GM12878 (cell line): Measurements from ENCODE around the gene STARD13. TPM values are rescaled to one million over a fixed set of nuclear protein-coding genes. Genes with fewer than 3 reads are reported as not detected.

Source experiments
- CEBPB ChIP-seq, 2 experiments: fragments of 150-350 bp in 1 of 2; IDR thresholded peaks; 2 replicates each; pipeline ENCODE4 v1.6.1; 2012 to 2014; ENCODE audit warnings: low read depth in 2 of 2, low read length in 2 of 2, borderline replicate concordance in 1 of 2, inconsistent platforms in 1 of 2
- EP300 ChIP-seq, 2 experiments: fragments of 150-350 bp in 1 of 2; IDR thresholded peaks; 2 replicates each; pipeline ENCODE4 v1.6.1; 2011 to 2012; ENCODE audit warnings: low read depth in 2 of 2, low read length in 2 of 2, borderline replicate concordance in 1 of 2, improper control_type of control experiment in 1 of 2, inconsistent platforms in 1 of 2; ENCODE audit not compliant: control insufficient read depth in 1 of 2
- HDGF ChIP-seq: fragments of 450-650 bp; IDR thresholded peaks from 2 replicates; pipeline ENCODE4 v1.6.1; 2016; ENCODE audit warnings: antibody characterized with exemption
- NFYB ChIP-seq: IDR thresholded peaks from 2 replicates; pipeline ENCODE4 v1.6.1; 2011; ENCODE audit warnings: low read depth, mild to moderate bottlenecking, low read length, improper control_type of control experiment, moderate library complexity; ENCODE audit not compliant: insufficient read depth
- POLR2AphosphoS5 ChIP-seq: IDR thresholded peaks from 2 replicates; pipeline ENCODE4 v1.6.1; 2011; ENCODE audit warnings: mild to moderate bottlenecking, low read length, inconsistent platforms
- RAD51 ChIP-seq: fragments of 450-650 bp; IDR thresholded peaks from 2 replicates; pipeline ENCODE4 v1.6.1; 2016; ENCODE audit warnings: moderate library complexity, mild to moderate bottlenecking, inconsistent platforms
- RFX5 ChIP-seq: IDR thresholded peaks from 2 replicates; pipeline ENCODE4 v1.6.1; 2011; ENCODE audit warnings: low read depth, low read length, improper control_type of control experiment
- SMAD1 ChIP-seq: fragments of 450-650 bp; IDR thresholded peaks from 2 replicates; pipeline ENCODE4 v1.6.1; 2018; ENCODE audit warnings: mild to moderate bottlenecking, low read depth; ENCODE audit not compliant: partially characterized antibody
- SP1 ChIP-seq: IDR thresholded peaks from one replicate; pipeline ENCODE4 v1.6.1; 2011; ENCODE audit warnings: low read depth, low read length
- polyA plus RNA-seq, 11 experiments: library from polyadenylated mRNA; depleted of rRNA in 4 of 11; unstranded in 6 of 11; stranded (reverse) in 5 of 11; fragments of >200 nt; fragmentation: Nextera tagmentation in 4 of 11; fragmentation: Illumina TruSeq in 1 of 11; extraction: Ambion mirVana in 4 of 11; extraction: Trizol in 1 of 11; gene quantifications; 1 replicate in 1 of 11; 2 replicates in 10 of 11; pipeline versions ENCODE4 v1.2.1 to v1.2.3, GENCODE V29; 2011 to 2016; ENCODE audit warnings: inconsistent platforms in 2 of 11, missing spikeins in 2 of 11, low read depth in 1 of 11
- total RNA-seq, 4 experiments: library from RNA; depleted of rRNA in 3 of 4; stranded (reverse); fragments of >200 nt in 3 of 4; fragmentation: Illumina TruSeq in 1 of 4; extraction: Trizol in 1 of 4; gene quantifications; 2 replicates each; pipeline versions ENCODE4 v1.2.1 to v1.2.3, GENCODE V29; 2013 to 2021
- TF ChIP-seq, protein P1 (sequence below): fragments of 150-350 bp; IDR thresholded peaks from 2 replicates; pipeline ENCODE4 v1.6.1; 2016; ENCODE audit warnings: low read depth, low read length
- TF ChIP-seq, protein P2 (sequence below): IDR thresholded peaks from 2 replicates; pipeline ENCODE4 v1.6.1; 2011; ENCODE audit warnings: low read depth, low read length, improper control_type of control experiment, borderline replicate concordance

STARD13 gene
- total and polyA plus RNA-seq, 10 of the 15 experiments (the other 5 are each of a cell fraction or from before 2014, with no cell fraction given): 4.0 to 41.6 (median 10.1) TPM

DNA sequence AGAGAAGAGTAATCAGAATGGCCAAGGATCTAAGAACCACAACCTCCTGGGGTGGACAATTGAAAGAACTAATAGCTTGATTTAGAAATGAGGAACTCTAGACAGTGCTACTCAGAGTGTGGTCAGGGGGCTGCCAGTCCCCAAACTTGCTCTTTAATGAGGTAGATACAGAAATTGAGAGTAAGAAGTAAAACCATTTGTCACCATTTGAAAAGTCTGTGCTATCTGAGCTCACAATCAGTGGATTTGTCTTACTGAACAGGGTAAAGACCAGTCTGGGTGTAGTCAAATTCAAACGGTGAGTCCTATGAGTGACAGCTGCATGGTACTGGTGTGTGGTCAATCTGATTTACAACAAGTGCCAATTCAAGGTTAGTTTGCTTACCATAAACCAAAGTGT lies 150.5 kb downstream of the STARD13 start (continued):
- TF ChIP-seq, protein P1, sequence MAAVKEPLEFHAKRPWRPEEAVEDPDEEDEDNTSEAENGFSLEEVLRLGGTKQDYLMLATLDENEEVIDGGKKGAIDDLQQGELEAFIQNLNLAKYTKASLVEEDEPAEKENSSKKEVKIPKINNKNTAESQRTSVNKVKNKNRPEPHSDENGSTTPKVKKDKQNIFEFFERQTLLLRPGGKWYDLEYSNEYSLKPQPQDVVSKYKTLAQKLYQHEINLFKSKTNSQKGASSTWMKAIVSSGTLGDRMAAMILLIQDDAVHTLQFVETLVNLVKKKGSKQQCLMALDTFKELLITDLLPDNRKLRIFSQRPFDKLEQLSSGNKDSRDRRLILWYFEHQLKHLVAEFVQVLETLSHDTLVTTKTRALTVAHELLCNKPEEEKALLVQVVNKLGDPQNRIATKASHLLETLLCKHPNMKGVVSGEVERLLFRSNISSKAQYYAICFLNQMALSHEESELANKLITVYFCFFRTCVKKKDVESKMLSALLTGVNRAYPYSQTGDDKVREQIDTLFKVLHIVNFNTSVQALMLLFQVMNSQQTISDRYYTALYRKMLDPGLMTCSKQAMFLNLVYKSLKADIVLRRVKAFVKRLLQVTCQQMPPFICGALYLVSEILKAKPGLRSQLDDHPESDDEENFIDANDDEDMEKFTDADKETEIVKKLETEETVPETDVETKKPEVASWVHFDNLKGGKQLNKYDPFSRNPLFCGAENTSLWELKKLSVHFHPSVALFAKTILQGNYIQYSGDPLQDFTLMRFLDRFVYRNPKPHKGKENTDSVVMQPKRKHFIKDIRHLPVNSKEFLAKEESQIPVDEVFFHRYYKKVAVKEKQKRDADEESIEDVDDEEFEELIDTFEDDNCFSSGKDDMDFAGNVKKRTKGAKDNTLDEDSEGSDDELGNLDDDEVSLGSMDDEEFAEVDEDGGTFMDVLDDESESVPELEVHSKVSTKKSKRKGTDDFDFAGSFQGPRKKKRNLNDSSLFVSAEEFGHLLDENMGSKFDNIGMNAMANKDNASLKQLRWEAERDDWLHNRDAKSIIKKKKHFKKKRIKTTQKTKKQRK: no peak
- no peak for TF ChIP-seq RFX5
- TF ChIP-seq NFYB: no peak
- no peak for TF ChIP-seq CEBPB (IDR thresholded peaks at IDR 0.05; ENCODE audit: borderline replicate concordance in 1 of 2, low read depth in 2 of 2, low read length in 2 of 2)
- no peak for TF ChIP-seq SP1
- TF ChIP-seq, protein P2, sequence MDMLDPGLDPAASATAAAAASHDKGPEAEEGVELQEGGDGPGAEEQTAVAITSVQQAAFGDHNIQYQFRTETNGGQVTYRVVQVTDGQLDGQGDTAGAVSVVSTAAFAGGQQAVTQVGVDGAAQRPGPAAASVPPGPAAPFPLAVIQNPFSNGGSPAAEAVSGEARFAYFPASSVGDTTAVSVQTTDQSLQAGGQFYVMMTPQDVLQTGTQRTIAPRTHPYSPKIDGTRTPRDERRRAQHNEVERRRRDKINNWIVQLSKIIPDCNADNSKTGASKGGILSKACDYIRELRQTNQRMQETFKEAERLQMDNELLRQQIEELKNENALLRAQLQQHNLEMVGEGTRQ: no peak
- TF ChIP-seq RAD51: no peak; the same call in 1 of the 2 replicates
- TF ChIP-seq HDGF: no peak
- TF ChIP-seq SMAD1: no peak
- no peak for TF ChIP-seq POLR2AphosphoS5
- peak; percentile 23 to 42; a peak in 1 of 4 replicates for TF ChIP-seq EP300 (IDR thresholded peaks at IDR 0.05; ENCODE audit: borderline replicate concordance in 1 of 2, control insufficient read depth in 1 of 2, low read depth in 2 of 2, low read length in 2 of 2)
